ENCODE data around the gene CIT.
"Not testable (repeated sequence)": the region's sequence is repeated elsewhere in the genome, so short reads cannot be mapped to it uniquely, and the experiment has no call there.

CIT gene

DNA sequence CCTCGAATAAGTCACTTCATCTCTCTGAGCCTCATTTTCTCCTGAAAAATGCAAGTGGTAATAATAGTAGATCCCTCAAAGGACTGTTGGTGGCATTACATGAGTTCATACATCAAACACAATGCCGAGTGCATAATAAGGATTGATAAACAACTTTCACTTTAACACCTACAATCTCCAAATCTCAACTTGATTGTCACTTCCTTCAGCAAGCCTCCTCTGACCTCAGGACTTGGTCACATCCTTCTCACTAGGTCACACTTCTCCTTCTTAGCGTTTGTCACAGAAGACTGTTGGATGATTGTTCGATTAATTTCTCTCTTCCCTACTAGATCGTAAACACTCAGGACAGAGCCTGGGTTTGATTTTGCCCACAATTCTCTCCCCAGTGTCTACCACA is 217.0 kb downstream of the CIT start:
- DNase-seq (ENCODE audit: low read depth, low spot score), result no peak
- H3K27ac ChIP-seq, result no peak overlapping the region

DNA sequence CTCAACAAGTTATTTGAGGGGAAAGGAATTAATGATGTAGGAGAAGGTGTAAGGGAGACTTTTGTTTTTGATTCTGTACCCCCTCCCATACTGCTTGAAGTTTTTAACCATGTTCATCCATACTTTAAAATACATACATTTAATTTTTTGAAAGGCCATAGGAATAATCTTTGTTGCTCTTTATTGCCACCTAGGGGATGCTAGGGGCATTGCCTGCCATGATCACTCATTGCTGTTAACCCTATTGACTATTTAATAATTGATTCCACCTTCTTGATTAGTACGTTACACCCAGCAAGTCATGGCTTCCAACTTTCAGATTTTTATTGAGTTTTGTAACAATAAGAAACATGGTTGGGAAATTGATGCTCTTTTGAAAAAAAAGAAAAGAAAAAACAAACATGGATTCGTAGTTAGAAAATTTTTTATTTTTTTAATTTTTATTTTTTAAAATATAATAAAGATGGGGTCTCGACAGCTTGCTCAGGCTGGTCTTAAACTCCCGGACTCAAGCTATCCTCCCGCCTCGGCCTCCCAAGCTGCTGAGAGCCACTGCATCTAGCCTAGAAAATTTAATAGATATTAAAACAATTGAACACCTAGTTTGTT is 217.7 kb downstream of the CIT start:
- H3K27ac ChIP-seq, result no peak overlapping the region
- no peak for DNase-seq (ENCODE audit: low read depth, low spot score)

DNA sequence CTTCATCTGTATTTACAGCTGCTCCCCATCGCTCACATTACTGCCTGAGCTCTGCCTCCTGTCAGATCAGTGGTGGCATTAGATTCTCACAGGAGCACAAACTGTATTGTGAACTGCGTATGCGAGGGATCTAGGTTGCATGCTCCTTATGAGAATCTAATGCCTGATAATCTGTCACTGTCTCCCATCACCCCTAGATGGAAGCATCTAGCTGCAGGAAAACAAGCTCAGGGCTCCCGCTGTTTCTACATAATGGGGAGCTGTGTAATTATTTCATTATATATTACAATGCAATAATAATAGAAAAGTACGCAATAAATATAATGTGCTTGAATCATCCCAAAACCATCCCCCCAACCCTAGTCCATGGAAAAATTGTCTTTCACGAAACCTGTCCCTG is 219.0 kb downstream of the CIT start:
- not testable (repeated sequence) for DNase-seq (ENCODE audit: low read depth, low spot score); H3K27ac ChIP-seq

DNA sequence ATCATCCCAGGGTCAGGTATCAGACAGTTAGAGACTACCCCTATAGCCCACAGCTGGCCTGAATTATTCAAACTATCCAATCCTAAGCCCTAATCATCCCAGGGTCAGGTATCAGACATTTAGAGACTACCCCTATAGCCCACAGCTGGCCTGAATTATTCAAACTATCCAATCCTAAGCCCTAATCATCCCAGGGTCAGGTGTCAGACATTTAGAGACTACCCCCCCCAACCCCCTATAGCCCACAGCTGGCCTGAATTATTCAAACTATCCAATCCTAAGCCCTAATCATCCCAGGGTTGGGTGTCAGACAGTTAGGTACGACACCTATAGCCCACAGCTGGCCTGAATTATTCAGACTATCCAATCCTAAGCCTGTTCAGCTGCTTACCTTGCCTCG is 220.1 kb downstream of the CIT start:
- H3K27ac ChIP-seq; DNase-seq (ENCODE audit: low read depth, low spot score): not testable (repeated sequence)

DNA sequence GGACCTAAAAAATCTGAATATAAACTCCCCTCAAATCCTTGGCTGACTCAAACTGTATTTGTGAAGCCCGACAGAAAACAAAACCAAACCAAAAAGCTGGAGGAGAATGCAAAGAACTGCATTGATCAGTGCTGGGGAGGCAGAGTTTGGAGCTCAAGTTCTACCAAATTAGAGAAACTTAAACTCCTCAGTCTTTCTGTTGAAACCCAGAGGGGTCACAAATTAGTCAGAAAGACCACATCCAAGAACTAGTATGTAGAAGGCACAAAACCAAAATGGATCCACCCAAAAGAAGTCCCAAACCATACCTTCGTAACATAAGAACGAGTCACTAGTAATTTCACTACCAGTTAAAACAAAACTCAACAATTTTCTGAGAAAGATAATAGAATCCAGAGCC is 224.5 kb downstream of the CIT start:
- DNase-seq (ENCODE audit: low read depth, low spot score), result no peak
- no peak overlapping the region for H3K27ac ChIP-seq

DNA sequence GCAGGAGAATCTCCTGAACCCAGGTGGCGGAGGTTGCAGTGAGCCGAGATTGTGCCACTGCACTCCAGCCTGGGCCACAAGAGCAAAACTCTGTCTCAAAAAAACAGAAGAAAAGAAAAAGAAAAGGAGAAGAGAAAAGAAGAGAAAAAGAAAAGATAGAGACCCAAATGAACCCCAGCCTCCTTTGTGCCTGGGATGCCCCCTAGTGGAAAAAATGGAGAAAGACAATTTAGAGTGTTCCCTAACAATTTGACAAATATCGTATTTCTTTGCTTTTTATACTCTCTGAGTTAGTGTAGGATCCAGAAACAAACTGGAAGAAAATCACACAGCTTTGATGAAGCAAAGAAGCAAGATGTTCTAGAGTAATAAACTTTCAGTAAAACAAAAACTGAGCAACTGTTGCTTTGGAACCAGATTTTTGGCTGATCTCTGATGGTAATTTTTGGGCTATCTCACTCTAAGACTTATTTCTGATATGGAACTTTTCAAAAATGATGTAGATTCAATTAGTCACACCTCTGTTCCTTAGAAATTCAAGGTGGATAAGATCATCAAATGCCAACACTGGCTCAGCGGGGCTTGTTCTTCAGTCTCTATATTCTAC is 227.8 kb downstream of the CIT start:
- DNase-seq (ENCODE audit: low read depth, low spot score), result no peak
- H3K27ac ChIP-seq, result no peak overlapping the region

DNA sequence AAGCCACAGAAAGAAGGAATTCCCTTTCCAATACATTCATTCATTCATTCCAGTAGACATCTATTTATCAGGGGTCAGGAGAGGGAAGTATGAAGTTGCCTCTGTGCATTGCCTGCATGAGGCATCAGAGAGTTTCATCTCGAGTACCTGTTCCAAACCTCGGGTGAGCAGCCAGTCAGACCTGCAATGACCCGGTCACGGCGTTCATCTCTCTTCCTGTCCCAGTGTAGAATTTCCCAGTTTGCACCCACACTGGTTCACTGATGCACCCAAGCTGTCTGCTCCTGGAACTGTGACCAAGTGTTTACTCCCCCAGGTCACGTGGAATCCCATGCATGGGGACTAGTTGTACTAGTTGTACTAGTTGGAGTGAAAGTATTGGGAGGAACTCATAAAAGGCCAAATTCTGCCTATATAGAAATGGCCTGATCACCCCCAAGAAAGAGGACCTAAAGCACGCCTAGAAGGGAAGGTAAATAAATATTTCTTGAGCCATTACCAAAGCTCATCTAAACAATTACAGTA is 231.5 kb downstream of the CIT start:
- no peak for DNase-seq (ENCODE audit: low read depth, low spot score)
- no peak overlapping the region for H3K27ac ChIP-seq

DNA sequence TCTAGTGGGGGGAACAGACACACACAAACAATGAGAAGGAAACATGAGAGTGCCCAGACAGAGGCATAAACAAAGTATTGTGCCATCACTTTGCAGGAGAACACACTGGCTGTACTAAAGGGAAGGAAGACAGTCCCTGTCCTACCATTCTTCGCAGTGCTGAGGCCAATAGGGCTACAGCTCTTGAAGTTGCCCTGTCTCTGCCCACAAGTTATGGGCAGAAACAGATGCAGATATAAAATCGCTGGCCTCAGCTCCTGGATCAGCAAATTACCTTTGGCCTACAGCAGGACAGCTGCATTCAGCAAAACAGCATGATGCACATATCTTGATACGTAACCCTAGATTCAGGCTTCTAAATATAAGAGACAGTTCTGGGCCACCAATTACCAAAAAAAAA is 232.2 kb downstream of the CIT start:
- no peak for DNase-seq (ENCODE audit: low read depth, low spot score)
- H3K27ac ChIP-seq, result no peak overlapping the region

DNA sequence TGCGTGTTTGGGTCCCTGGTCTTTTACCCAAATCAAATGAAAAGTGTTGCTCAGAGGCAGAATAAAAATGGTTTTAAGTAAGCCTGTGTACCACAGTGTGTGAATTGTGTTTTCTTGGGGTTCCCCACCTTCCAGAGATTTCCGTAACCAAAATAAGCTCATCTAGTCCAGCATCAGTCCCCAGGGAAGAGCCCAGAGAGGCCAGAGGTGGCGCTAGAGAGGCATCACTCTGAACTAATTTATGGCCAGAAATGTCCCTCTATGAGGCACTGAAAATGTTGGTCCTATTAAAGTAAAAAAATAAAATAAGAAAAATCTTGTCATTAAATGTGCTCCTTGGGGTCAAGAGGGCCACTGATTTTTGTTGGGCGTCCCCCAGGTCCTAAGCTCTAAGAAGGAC is 234.1 kb downstream of the CIT start:
- DNase-seq (ENCODE audit: low read depth, low spot score), result no peak
- no peak overlapping the region for H3K27ac ChIP-seq

Measured in epithelial cell of prostate (primary cell).